Suprapubic skin (tissue), 4 donors: ENCODE measurements around the gene FMN1. TPM values are rescaled to one million over a fixed set of nuclear protein-coding genes. Genes with fewer than 3 reads are reported as not detected.
A peak's percentile ranks its signal among the peaks of the same experiment; 100 is the strongest.

Experiments
- DNase-seq, 2 donors: peaks; one replicate each; pipeline ENCODE4 v3.0.0-alpha.2; 2019; ENCODE audit warnings: low spot score in 2 of 2
- H3K27ac ChIP-seq: fragments of 200-600 bp; sonication (generic); one replicate; pipeline ENCODE4 v1.5.1; 2019
- H3K27me3 ChIP-seq: fragments of 200-600 bp; sonication (generic); one replicate; pipeline ENCODE4 v1.5.1; 2019
- H3K36me3 ChIP-seq: fragments of 200-600 bp; sonication (generic); one replicate; pipeline ENCODE4 v1.5.1; 2019
- H3K4me1 ChIP-seq: fragments of 200-600 bp; sonication (generic); one replicate; pipeline ENCODE4 v1.5.1; 2019
- H3K4me3 ChIP-seq: fragments of 200-600 bp; sonication (generic); one replicate; pipeline ENCODE4 v1.5.1; 2019; ENCODE audit warnings: mild to moderate bottlenecking
- H3K9me3 ChIP-seq: fragments of 200-600 bp; sonication (generic); one replicate; pipeline ENCODE4 v1.5.1; 2019
- CTCF ChIP-seq, 2 donors: fragments of 200-600 bp in 1 of 2; fragments of 450-650 bp in 1 of 2; sonication (generic) in 1 of 2; IDR thresholded peaks; one replicate each; pipeline ENCODE4 v1.5.1; 2016 to 2019; ENCODE audit warnings: antibody characterized with exemption in 2 of 2, mild to moderate bottlenecking in 1 of 2, moderate library complexity in 1 of 2
- EP300 ChIP-seq: sonication (generic); formaldehyde crosslinking; IDR thresholded peaks from one replicate; pipeline ENCODE4 v1.6.1; 2017; ENCODE audit warnings: antibody characterized with exemption
- POLR2A ChIP-seq, 2 donors: fragments of 450-650 bp; IDR thresholded peaks; one replicate each; pipeline ENCODE4 v1.6.1; 2017; ENCODE audit warnings: antibody characterized with exemption in 2 of 2, mild to moderate bottlenecking in 2 of 2, moderate library complexity in 2 of 2
- POLR2AphosphoS5 ChIP-seq, 3 donors: sonication (generic); formaldehyde crosslinking; IDR thresholded peaks; one replicate each; pipeline ENCODE4 v1.6.1; 2017; ENCODE audit warnings: antibody characterized with exemption in 3 of 3
- WGBS: methylation state at CpG from one replicate; pipeline ENCODE4 v1.1.5; 2018; 5-methylcytosine and 5-hydroxymethylcytosine counted together
- total RNA-seq, 4 donors: library from RNA; depleted of rRNA; stranded (reverse); fragments of >200 nt; gene quantifications; one replicate each; pipeline ENCODE4 v1.1.0, GENCODE V29; 2016

The FMN1 gene
- total RNA-seq, 4 donors from 2014 or later, result 19.8 to 47.3 (median 33.1) TPM

- H3K36me3 ChIP-seq, result no peaks in the 10 kb centered on the region
- no peak overlapping the region for H3K27ac ChIP-seq
- WGBS, result 89% methylated on average over 7 of the region's 7 CpGs
- DNase-seq, result no peak
- no peak overlapping the region for H3K4me3 ChIP-seq
- H3K9me3 ChIP-seq, result no peaks in the 10 kb centered on the region
- no peaks in the 10 kb centered on the region for H3K27me3 ChIP-seq
- peaks cover 16% of the 10 kb centered on the region for H3K4me1 ChIP-seq
- no peak for TF ChIP-seq CTCF (IDR thresholded peaks at IDR 0.05)
- no peak for TF ChIP-seq EP300
- no peak for TF ChIP-seq POLR2AphosphoS5 (IDR thresholded peaks at IDR 0.05)
- TF ChIP-seq POLR2A (IDR thresholded peaks at IDR 0.05), result no peak
Observed at GRCh38 chr15:33155691-33156420, 38.7 kb downstream of the FMN1 start.

- DNase-seq, result no peak
- peak overlapping the region; percentile 35 for H3K4me3 ChIP-seq
- no peaks in the 10 kb centered on the region for H3K27me3 ChIP-seq
- WGBS, result 78% methylated on average over 14 of the region's 14 CpGs
- H3K4me1 ChIP-seq, result peaks cover 13% of the 10 kb centered on the region
- peak in 1 of 3 donors; percentile 59 for TF ChIP-seq POLR2AphosphoS5 (IDR thresholded peaks at IDR 0.05)
- TF ChIP-seq POLR2A (IDR thresholded peaks at IDR 0.05), result no peak
- H3K9me3 ChIP-seq, result no peaks in the 10 kb centered on the region
- no peaks in the 10 kb centered on the region for H3K36me3 ChIP-seq
- H3K27ac ChIP-seq, result peak overlapping the region; percentile 45
Observed at GRCh38 chr15:33154351-33155166, 40.0 kb downstream of the FMN1 start.

GRCh38 chr15:33153548-33153947, 41.0 kb downstream of the FMN1 start:
- 92% methylated on average over 17 of the region's 17 CpGs for WGBS
- H3K27me3 ChIP-seq, result no peaks in the 10 kb centered on the region
- no peak for TF ChIP-seq CTCF (IDR thresholded peaks at IDR 0.05)
- TF ChIP-seq POLR2AphosphoS5 (IDR thresholded peaks at IDR 0.05), result no peak
- TF ChIP-seq POLR2A (IDR thresholded peaks at IDR 0.05), result no peak
- no peak for TF ChIP-seq EP300
- H3K27ac ChIP-seq, result peak overlapping the region; percentile 45
- peak overlapping the region; percentile 35 for H3K4me3 ChIP-seq
- H3K9me3 ChIP-seq, result no peaks in the 10 kb centered on the region
- peaks cover 13% of the 10 kb centered on the region for H3K4me1 ChIP-seq
- no peak for DNase-seq
- H3K36me3 ChIP-seq, result no peaks in the 10 kb centered on the region

GRCh38 chr15:33152502-33153109, 41.9 kb downstream of the FMN1 start:
- H3K27ac ChIP-seq, result peak overlapping the region; percentile 53

GRCh38 chr15:33150971-33151370, 43.5 kb downstream of the FMN1 start:
- Histone ChIP-seq H3K36me3 (no peaks in the 10 kb centered on the region), H3K9me3 (no peaks in the 10 kb centered on the region), H3K4me3 (peak overlapping the region; percentile 29), H3K4me1 (peaks cover 11% of the 10 kb centered on the region), H3K27me3 (no peaks in the 10 kb centered on the region), H3K27ac (no peak overlapping the region)
- WGBS, result 29% methylated on average over 1 of the region's 1 CpG
- no peak for DNase-seq
- TF ChIP-seq POLR2AphosphoS5 (IDR thresholded peaks at IDR 0.05) (no peak), CTCF (IDR thresholded peaks at IDR 0.05) (no peak), EP300 (no peak)

More at GRCh38 chr15:33152502-33153109, 41.9 kb downstream of the FMN1 start:
- Histone ChIP-seq H3K9me3 (no peaks in the 10 kb centered on the region), H3K27me3 (no peaks in the 10 kb centered on the region), H3K4me3 (peak overlapping the region; percentile 35), H3K36me3 (no peaks in the 10 kb centered on the region), H3K4me1 (peaks cover 11% of the 10 kb centered on the region)
- no peak for DNase-seq
- WGBS, result 31% methylated on average over 5 of the region's 5 CpGs
- TF ChIP-seq POLR2AphosphoS5 (IDR thresholded peaks at IDR 0.05) (no peak), POLR2A (IDR thresholded peaks at IDR 0.05) (no peak), EP300 (no peak), CTCF (IDR thresholded peaks at IDR 0.05) (no peak)
